Panc1 (cell line): ENCODE data around the gene CYRIA. TPM values are rescaled to one million over a fixed set of nuclear protein-coding genes. Genes with fewer than 3 reads are reported as not detected.

ENCODE experiments used
- ATAC-seq: fragments of 200-7000 bp; cut with Tn5 transposase; 2 replicates; pipeline ENCODE4 v1.9.1; 2020; ENCODE audit warnings: mild to moderate bottlenecking, moderate library complexity
- BruUV-seq: library from RNA; stranded (reverse); fragments of 400-500 nt; replicated peaks from 2 replicates; lab custom pipeline; 2021; lab: Mats Ljungman, UMichigan
- CTCF ChIA-PET: fragments of 300-600 bp; sonication (Branson Sonifier 250); formaldehyde crosslinking; loops from one replicate; lab custom pipeline; 2022; ENCODE audit warnings: antibody characterized with exemption; lab: Charles Lee
- POLR2A ChIA-PET: fragments of 300-600 bp; sonication (Branson Sonifier 250); formaldehyde crosslinking; loops from one replicate; lab custom pipeline; 2022; ENCODE audit warnings: antibody characterized with exemption; lab: Charles Lee
- DNase-seq: peaks from one replicate; pipeline ENCODE4 v3.0.0-alpha.2; 2010; ENCODE audit warnings: low read depth, low spot score
- H3K27ac ChIP-seq: 2 replicates; pipeline ENCODE4 v1.5.1; 2011; ENCODE audit warnings: mild to moderate bottlenecking, low read length, inconsistent platforms
- H3K27me3 ChIP-seq: fragments of 200-500 bp; sonication (Bioruptor generic); 2 replicates; pipeline ENCODE4 v1.6.0; 2014; ENCODE audit warnings: low read length, inconsistent platforms; ENCODE audit not compliant: control insufficient read depth, insufficient read depth
- H3K36me3 ChIP-seq: fragments of 200-500 bp; sonication (Bioruptor generic); 2 replicates; pipeline ENCODE4 v1.5.1; 2014; ENCODE audit warnings: inconsistent platforms, mild to moderate bottlenecking, low read length, moderate library complexity; ENCODE audit not compliant: control insufficient read depth, insufficient read depth
- H3K4me1 ChIP-seq: 2 replicates; pipeline ENCODE4 v1.5.1; 2011; ENCODE audit warnings: inconsistent platforms, mild to moderate bottlenecking, low read length, moderate library complexity; ENCODE audit not compliant: control insufficient read depth, insufficient read depth
- H3K4me3 ChIP-seq, 2 experiments: 2 replicates each; pipeline ENCODE4 v1.5.1; 2011 to 2012; ENCODE audit warnings: low read depth in 2 of 2, low read length in 2 of 2, mild to moderate bottlenecking in 2 of 2, inconsistent platforms in 1 of 2, moderate library complexity in 1 of 2
- H3K9me3 ChIP-seq: fragments of 200-500 bp; sonication (Bioruptor generic); 2 replicates; pipeline ENCODE4 v1.5.1; 2014; ENCODE audit warnings: low read depth, mild to moderate bottlenecking, inconsistent platforms, low read length, moderate library complexity; ENCODE audit not compliant: control insufficient read depth, insufficient read depth
- POLR2AphosphoS5 ChIP-seq: IDR thresholded peaks from 2 replicates; pipeline ENCODE4 v1.6.1; 2012; ENCODE audit warnings: mild to moderate bottlenecking, low read depth, low read length, moderate library complexity
- SIN3A ChIP-seq: IDR thresholded peaks from 2 replicates; pipeline ENCODE4 v1.6.1; 2012; ENCODE audit warnings: low read depth, mild to moderate bottlenecking, low read length, moderate library complexity, borderline replicate concordance; ENCODE audit not compliant: insufficient read depth
- TCF7L2 ChIP-seq: IDR thresholded peaks from 2 replicates; pipeline ENCODE4 v1.6.1; 2011; ENCODE audit warnings: mild to moderate bottlenecking, low read depth, low read length, inconsistent platforms
- in situ Hi-C: cut with HindIII; loops from 2 replicates; pipeline ENCODE4 v1.10.0; 2016; ENCODE audit warnings: low sequenced_read_pairs, low pct_unique_long_range_greater_than_20kb
- intact Hi-C: fragments of 100-400 bp; cut with micrococcal nuclease; formaldehyde crosslinking; loops from one replicate; pipeline ENCODE4 v1.10.0; 2022; ENCODE audit not compliant: unreplicated experiment
- total RNA-seq: library from RNA; stranded (reverse); gene quantifications from one replicate; pipeline ENCODE4 v1.2.1, GENCODE V29; 2021; ENCODE audit not compliant: unreplicated experiment
- TF ChIP-seq, protein P1 (sequence below): fragments of 450-650 bp; IDR thresholded peaks from 2 replicates; pipeline ENCODE4 v1.5.1; 2017; ENCODE audit warnings: mild to moderate bottlenecking
- TF ChIP-seq, protein P2 (sequence below), 2 experiments: IDR thresholded peaks; 2 replicates each; pipeline ENCODE4 v1.6.1; 2011 to 2012; ENCODE audit warnings: low read depth in 2 of 2, control low read depth in 1 of 2, low read length in 1 of 2, mild to moderate bottlenecking in 1 of 2, moderate library complexity in 1 of 2; ENCODE audit not compliant: insufficient read depth in 1 of 2

Gene CYRIA
- total RNA-seq, 1 experiment from 2014 or later = 0.13 TPM

DNA sequence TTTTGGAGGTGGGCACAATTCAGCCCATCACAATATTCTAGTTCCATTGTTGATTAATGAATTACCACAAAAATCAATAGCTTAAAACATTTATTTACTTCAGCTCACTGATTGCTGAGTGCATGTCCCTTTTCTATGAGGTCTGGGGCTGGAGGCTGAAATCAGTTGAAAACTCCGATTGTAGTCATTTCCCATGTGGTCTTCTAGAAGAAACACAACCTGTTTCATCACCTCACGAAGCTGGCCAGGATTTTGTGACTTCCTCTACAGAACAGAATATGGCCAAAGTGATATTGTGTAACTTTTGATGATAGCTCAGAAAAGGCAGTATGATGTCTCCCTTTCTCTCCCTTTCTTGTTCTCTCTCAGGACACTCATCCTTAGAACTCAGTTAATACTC lies 44.1 kb upstream of the CYRIA start:
- Histone ChIP-seq H3K9me3 (no peaks in the 10 kb centered on the region), H3K36me3 (no peaks in the 10 kb centered on the region), H3K27ac (no peak overlapping the region), H3K4me3 (no peak overlapping the region), H3K27me3 (no peaks in the 10 kb centered on the region), H3K4me1 (no peaks in the 10 kb centered on the region)
- DNase-seq = no peak
- no peak for ATAC-seq
- intact Hi-C loops (no loop called here), in situ Hi-C loops (no loop called here)
- TF ChIP-seq, protein P1, sequence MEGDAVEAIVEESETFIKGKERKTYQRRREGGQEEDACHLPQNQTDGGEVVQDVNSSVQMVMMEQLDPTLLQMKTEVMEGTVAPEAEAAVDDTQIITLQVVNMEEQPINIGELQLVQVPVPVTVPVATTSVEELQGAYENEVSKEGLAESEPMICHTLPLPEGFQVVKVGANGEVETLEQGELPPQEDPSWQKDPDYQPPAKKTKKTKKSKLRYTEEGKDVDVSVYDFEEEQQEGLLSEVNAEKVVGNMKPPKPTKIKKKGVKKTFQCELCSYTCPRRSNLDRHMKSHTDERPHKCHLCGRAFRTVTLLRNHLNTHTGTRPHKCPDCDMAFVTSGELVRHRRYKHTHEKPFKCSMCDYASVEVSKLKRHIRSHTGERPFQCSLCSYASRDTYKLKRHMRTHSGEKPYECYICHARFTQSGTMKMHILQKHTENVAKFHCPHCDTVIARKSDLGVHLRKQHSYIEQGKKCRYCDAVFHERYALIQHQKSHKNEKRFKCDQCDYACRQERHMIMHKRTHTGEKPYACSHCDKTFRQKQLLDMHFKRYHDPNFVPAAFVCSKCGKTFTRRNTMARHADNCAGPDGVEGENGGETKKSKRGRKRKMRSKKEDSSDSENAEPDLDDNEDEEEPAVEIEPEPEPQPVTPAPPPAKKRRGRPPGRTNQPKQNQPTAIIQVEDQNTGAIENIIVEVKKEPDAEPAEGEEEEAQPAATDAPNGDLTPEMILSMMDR = no peak
- TF ChIP-seq, protein P2, sequence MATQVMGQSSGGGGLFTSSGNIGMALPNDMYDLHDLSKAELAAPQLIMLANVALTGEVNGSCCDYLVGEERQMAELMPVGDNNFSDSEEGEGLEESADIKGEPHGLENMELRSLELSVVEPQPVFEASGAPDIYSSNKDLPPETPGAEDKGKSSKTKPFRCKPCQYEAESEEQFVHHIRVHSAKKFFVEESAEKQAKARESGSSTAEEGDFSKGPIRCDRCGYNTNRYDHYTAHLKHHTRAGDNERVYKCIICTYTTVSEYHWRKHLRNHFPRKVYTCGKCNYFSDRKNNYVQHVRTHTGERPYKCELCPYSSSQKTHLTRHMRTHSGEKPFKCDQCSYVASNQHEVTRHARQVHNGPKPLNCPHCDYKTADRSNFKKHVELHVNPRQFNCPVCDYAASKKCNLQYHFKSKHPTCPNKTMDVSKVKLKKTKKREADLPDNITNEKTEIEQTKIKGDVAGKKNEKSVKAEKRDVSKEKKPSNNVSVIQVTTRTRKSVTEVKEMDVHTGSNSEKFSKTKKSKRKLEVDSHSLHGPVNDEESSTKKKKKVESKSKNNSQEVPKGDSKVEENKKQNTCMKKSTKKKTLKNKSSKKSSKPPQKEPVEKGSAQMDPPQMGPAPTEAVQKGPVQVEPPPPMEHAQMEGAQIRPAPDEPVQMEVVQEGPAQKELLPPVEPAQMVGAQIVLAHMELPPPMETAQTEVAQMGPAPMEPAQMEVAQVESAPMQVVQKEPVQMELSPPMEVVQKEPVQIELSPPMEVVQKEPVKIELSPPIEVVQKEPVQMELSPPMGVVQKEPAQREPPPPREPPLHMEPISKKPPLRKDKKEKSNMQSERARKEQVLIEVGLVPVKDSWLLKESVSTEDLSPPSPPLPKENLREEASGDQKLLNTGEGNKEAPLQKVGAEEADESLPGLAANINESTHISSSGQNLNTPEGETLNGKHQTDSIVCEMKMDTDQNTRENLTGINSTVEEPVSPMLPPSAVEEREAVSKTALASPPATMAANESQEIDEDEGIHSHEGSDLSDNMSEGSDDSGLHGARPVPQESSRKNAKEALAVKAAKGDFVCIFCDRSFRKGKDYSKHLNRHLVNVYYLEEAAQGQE (IDR thresholded peaks at IDR 0.05; ENCODE audit: insufficient read depth in 1 of 2, low read depth in 2 of 2, low read length in 1 of 2) = no peak
- BruUV-seq = no TSS peak
- ChIA-PET POLR2A (no interaction called here), CTCF (no interaction called here)

GRCh38 chr2:16708173-16708572 lies 42.5 kb upstream of the CYRIA start:
- no peak for DNase-seq
- POLR2A ChIA-PET = no interaction called here

More at GRCh38 chr2:16708173-16708572, 42.5 kb upstream of the CYRIA start:
- H3K4me3 ChIP-seq = no peak overlapping the region
- intact Hi-C loops (no loop called here), in situ Hi-C loops (no loop called here)
- no peaks in the 10 kb centered on the region for H3K36me3 ChIP-seq
- no peaks in the 10 kb centered on the region for H3K9me3 ChIP-seq
- no peaks in the 10 kb centered on the region for H3K4me1 ChIP-seq
- BruUV-seq = no TSS peak
- CTCF ChIA-PET = no interaction called here
- no peak for TF ChIP-seq TCF7L2
- no peak for TF ChIP-seq POLR2AphosphoS5
- no peak for TF ChIP-seq SIN3A
- TF ChIP-seq, protein P2 (IDR thresholded peaks at IDR 0.05; ENCODE audit: insufficient read depth in 1 of 2, low read depth in 2 of 2, low read length in 1 of 2) = no peak
- TF ChIP-seq, protein P1 = no peak
- no peak overlapping the region for H3K27ac ChIP-seq
- no peak for ATAC-seq
- H3K27me3 ChIP-seq = no peaks in the 10 kb centered on the region
